ENCODE measurements around the gene TARS2. TPM values are rescaled to one million over a fixed set of nuclear protein-coding genes. Genes with fewer than 3 reads are reported as not detected.
A peak's percentile ranks its signal among the peaks of the same experiment; 100 is the strongest.

The TARS2 gene
- total and polyA plus RNA-seq, 10 donors = 14.6 to 30.4 (median 22.2) TPM

DNA sequence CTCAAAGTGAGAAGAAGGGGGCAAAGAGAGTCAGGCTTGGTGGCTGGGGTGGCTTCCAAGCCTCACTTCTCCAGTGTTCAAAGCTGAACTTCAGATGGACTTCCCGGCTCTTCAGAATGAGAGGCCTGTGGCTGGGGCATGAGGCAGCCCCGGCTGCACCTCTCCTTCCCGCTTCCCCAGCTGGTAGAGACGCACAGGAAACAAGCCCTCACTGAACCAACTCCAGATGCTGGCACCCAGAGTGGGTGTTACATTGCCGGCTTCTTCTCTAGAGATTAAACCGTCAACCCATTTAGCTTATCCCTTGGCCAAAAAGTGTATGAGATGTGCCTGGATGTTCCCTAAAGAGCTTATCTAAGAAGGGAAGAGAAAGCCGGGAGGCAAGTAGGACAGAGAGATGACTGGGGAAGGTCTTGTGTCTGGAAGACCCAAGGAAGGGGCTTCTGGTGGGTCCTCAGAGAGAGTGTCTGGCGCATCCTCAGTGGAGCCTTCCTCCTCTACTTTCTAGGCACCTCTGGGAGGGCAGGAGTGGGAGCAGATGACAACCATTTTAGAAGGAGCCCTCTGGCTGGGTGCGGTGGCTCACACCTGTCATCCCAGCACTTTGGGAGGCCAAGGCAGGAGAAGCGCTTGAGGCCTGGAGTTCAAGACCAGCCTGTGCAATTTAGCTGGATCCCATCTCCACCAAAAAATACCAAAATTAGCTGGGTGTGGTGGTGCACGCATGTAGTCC is 64.0 kb downstream of the TARS2 start:
- whole genome bisulfite sequencing, 5 donors = 44 to 47% (median 46%) methylated on average over 10 to 11 of the region's 11 CpGs
- no peak for DNase-seq
- Histone ChIP-seq H3K4me3 (no peak overlapping the region), H3K4me1 (peaks cover 30 to 72% (median 57%) of the 10 kb centered on the region in 6 donors), H3K27ac (peak overlapping the region; percentile 17 to 86 (median 78)), H3K36me3 (peaks cover 0 to 26% (median 0%) of the 10 kb centered on the region in 6 donors), H3K9me3 (no peaks in the 10 kb centered on the region), H3K27me3 (replicated peaks in 1 of 7) (peaks cover 0 to 43% (median 0%) of the 10 kb centered on the region in 7 donors)
- intact Hi-C loops (cut with DNase I; ENCODE audit: low total_unique reads) = no loop called here
- TF ChIP-seq POLR2AphosphoS5 (IDR thresholded peaks at IDR 0.05) = peak in 1 of 3 donors; percentile 24
- no peak for TF ChIP-seq POLR2A (IDR thresholded peaks at IDR 0.05)

DNA sequence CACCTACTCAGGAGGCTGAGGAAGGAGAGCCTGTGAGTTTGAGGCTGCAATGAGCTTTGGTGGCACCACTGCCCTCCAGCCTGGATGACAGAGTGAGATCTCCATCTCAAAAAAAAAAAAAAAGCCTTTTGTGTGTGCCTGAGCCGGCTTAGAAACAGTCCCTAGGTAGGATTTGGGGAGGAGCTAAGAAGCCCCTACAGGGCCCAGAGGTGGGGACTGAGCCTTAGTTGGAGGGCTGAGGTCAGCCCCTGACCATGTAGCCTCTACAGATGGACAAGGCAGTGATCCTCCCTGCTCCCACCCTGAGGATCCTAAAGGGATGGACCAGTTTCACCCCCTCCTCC is 64.5 kb downstream of the TARS2 start:
- Histone ChIP-seq H3K9me3 (no peaks in the 10 kb centered on the region), H3K36me3 (peaks cover 0 to 31% (median 0%) of the 10 kb centered on the region in 6 donors), H3K4me1 (peaks cover 30 to 77% (median 57%) of the 10 kb centered on the region in 6 donors), H3K27ac (peak overlapping the region in 7 of 8 donors; percentile 11 to 86 (median 79)), H3K27me3 (replicated peaks in 1 of 7) (peaks cover 0 to 37% (median 0%) of the 10 kb centered on the region in 7 donors), H3K4me3 (peak overlapping the region in 1 of 8 donors; percentile 41)
- WGBS, 5 donors = 5 to 36% (median 11%) methylated on average over 1 of the region's 1 CpG
- DNase-seq = no peak
- TF ChIP-seq POLR2A (IDR thresholded peaks at IDR 0.05) (no peak), POLR2AphosphoS5 (IDR thresholded peaks at IDR 0.05) (no peak)
- TF ChIP-seq, protein P1, sequence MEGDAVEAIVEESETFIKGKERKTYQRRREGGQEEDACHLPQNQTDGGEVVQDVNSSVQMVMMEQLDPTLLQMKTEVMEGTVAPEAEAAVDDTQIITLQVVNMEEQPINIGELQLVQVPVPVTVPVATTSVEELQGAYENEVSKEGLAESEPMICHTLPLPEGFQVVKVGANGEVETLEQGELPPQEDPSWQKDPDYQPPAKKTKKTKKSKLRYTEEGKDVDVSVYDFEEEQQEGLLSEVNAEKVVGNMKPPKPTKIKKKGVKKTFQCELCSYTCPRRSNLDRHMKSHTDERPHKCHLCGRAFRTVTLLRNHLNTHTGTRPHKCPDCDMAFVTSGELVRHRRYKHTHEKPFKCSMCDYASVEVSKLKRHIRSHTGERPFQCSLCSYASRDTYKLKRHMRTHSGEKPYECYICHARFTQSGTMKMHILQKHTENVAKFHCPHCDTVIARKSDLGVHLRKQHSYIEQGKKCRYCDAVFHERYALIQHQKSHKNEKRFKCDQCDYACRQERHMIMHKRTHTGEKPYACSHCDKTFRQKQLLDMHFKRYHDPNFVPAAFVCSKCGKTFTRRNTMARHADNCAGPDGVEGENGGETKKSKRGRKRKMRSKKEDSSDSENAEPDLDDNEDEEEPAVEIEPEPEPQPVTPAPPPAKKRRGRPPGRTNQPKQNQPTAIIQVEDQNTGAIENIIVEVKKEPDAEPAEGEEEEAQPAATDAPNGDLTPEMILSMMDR (IDR thresholded peaks at IDR 0.05 in 8 of 11, conservative IDR thresholded peaks at IDR 0.05 in 3 of 11) = no peak
- intact Hi-C loops (cut with DNase I; ENCODE audit: low total_unique reads) = no loop called here

DNA sequence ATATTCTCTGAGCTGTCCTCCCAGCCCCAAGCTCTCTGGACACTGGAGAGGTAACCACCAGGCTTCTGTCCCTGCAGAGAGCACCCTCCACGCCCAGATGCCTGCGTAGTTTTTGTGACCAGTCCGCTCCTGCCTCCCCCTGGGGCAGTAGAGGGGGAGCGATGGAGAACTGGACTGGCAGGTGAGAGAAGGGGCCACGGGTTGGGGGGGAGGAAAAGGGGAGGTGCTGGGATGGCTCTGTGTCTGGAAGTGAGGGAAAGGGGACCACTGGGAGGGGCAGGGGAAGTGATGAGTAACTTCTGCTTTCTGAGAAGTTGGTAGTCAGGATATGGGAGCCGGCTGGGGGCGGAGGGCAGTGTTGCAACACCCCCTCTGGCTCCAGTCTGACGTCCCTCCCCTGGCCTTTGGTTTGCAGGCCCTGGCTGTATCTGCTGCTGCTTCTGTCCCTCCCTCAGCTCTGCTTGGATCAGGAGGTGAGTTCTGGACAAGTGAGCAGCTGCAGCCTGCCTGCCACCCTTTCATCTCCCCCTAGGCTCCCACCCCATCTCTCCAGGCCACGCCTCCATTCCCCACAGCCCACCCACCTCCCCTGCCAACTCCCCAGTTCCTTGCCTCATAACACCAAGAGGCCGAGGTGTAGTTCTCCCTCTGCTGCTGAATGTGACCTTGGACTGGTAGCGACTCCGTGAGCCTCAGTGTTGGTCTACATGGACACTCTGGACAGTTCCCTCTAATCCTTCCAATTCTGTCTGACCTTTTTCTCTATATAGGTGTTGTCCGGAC is 65.1 kb downstream of the TARS2 start:
- intact Hi-C loops (cut with DNase I; ENCODE audit: low total_unique reads) = no loop called here
- Histone ChIP-seq H3K4me3 (peak overlapping the region in 1 of 8 donors; percentile 41), H3K27ac (peak overlapping the region in 7 of 8 donors; percentile 59 to 86 (median 79)), H3K9me3 (no peaks in the 10 kb centered on the region), H3K4me1 (peaks cover 30 to 83% (median 57%) of the 10 kb centered on the region in 6 donors), H3K36me3 (peaks cover 0 to 37% (median 0%) of the 10 kb centered on the region in 6 donors), H3K27me3 (replicated peaks in 1 of 7) (peaks cover 0 to 33% (median 0%) of the 10 kb centered on the region in 7 donors)
- WGBS, 5 donors = 18 to 29% (median 24%) methylated on average over 12 to 13 of the region's 13 CpGs
- TF ChIP-seq, protein P1 (IDR thresholded peaks at IDR 0.05 in 8 of 11, conservative IDR thresholded peaks at IDR 0.05 in 3 of 11) = peak in 1 of 11 experiments; percentile 17
- no peak for TF ChIP-seq POLR2A (IDR thresholded peaks at IDR 0.05)
- peak; percentile 76 to 82 (median 80) for TF ChIP-seq POLR2AphosphoS5 (IDR thresholded peaks at IDR 0.05)
- DNase-seq = peak; percentile 91

DNA sequence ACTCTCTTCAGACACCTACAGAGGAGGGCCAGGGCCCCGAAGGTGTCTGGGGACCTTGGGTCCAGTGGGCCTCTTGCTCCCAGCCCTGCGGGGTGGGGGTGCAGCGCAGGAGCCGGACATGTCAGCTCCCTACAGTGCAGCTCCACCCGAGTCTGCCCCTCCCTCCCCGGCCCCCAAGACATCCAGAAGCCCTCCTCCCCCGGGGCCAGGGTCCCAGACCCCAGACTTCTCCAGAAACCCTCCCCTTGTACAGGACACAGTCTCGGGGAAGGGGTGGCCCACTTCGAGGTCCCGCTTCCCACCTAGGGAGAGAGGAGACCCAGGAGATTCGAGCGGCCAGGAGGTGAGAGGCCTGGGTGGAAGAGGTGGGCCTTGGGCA is 65.7 kb downstream of the TARS2 start:
- H3K27ac ChIP-seq = peak overlapping the region in 7 of 8 donors; percentile 59 to 86 (median 76)

More for the DNA sequence above, 65.7 kb downstream of the TARS2 start:
- 76 to 89% (median 78%) methylated on average over 7 to 12 of the region's 12 CpGs for WGBS, 5 donors
- intact Hi-C loops (cut with DNase I; ENCODE audit: low total_unique reads) = no loop called here
- Histone ChIP-seq H3K4me1 (peaks cover 30 to 88% (median 61%) of the 10 kb centered on the region in 6 donors), H3K27me3 (replicated peaks in 1 of 7) (peaks cover 0 to 27% (median 0%) of the 10 kb centered on the region in 7 donors), H3K36me3 (peaks cover 0 to 43% (median 0%) of the 10 kb centered on the region in 6 donors), H3K9me3 (no peaks in the 10 kb centered on the region), H3K4me3 (peak overlapping the region in 1 of 8 donors; percentile 41)
- DNase-seq = peak; percentile 78
- no peak for TF ChIP-seq POLR2AphosphoS5 (IDR thresholded peaks at IDR 0.05)
- TF ChIP-seq, protein P1 (IDR thresholded peaks at IDR 0.05 in 8 of 11, conservative IDR thresholded peaks at IDR 0.05 in 3 of 11) = no peak

Measured in spleen (tissue), 11 donors.